Esophagus muscularis mucosa (tissue), 4 donors: ENCODE data around the gene DPF3. TPM values are rescaled to one million over a fixed set of nuclear protein-coding genes. Genes with fewer than 3 reads are reported as not detected.

ENCODE experiments used
- DNase-seq: peaks from one replicate; pipeline ENCODE4 v3.0.0-alpha.2; 2017; ENCODE audit errors: extremely low spot score
- H3K27ac ChIP-seq, 4 donors: fragments of 200-600 bp; sonication (generic); replicated peaks in 1 of 4; 1 replicate in 3 of 4; 2 replicates in 1 of 4; pipeline ENCODE4 v1.5.1; 2016 to 2019; ENCODE audit warnings: mild to moderate bottlenecking in 1 of 4
- H3K27me3 ChIP-seq, 4 donors: fragments of 200-600 bp; sonication (generic); one replicate each; pipeline versions ENCODE4 v1.5.1 to v1.6.0; 2016 to 2019
- H3K36me3 ChIP-seq, 4 donors: fragments of 200-600 bp; sonication (generic); one replicate each; pipeline ENCODE4 v1.5.1; 2016 to 2019
- H3K4me1 ChIP-seq, 4 donors: fragments of 200-600 bp; sonication (generic); one replicate each; pipeline ENCODE4 v1.5.1; 2016 to 2019
- H3K4me3 ChIP-seq, 4 donors: fragments of 200-600 bp; sonication (generic); 1 replicate in 2 of 4; 2 replicates in 2 of 4; pipeline ENCODE4 v1.5.1; 2016 to 2019; ENCODE audit warnings: mild to moderate bottlenecking in 4 of 4, moderate library complexity in 1 of 4
- H3K9me3 ChIP-seq, 4 donors: fragments of 200-600 bp; sonication (generic); 1 replicate in 3 of 4; 2 replicates in 1 of 4; pipeline ENCODE4 v1.5.1; 2016 to 2019
- EP300 ChIP-seq: sonication (generic); formaldehyde crosslinking; IDR thresholded peaks from one replicate; pipeline ENCODE4 v1.6.1; 2017; ENCODE audit warnings: antibody characterized with exemption
- POLR2A ChIP-seq: fragments of 450-650 bp; IDR thresholded peaks from one replicate; pipeline ENCODE4 v1.6.1; 2017; ENCODE audit warnings: antibody characterized with exemption, moderate library complexity, mild to moderate bottlenecking, low read depth
- POLR2AphosphoS5 ChIP-seq, 2 donors: sonication (generic); formaldehyde crosslinking; IDR thresholded peaks; one replicate each; pipeline ENCODE4 v1.6.1; 2017; ENCODE audit warnings: antibody characterized with exemption in 2 of 2
- WGBS: methylation state at CpG from one replicate; pipeline ENCODE4 v1.1.5; 2018; 5-methylcytosine and 5-hydroxymethylcytosine counted together
- intact Hi-C: fragments of 100-400 bp; cut with DNase I; formaldehyde crosslinking; loops from one replicate; pipeline ENCODE4 v1.15.1; 2023
- total RNA-seq, 4 donors: library from RNA; depleted of rRNA; stranded (reverse); fragments of >200 nt; gene quantifications; one replicate each; pipeline versions ENCODE4 v1.1.0 to v1.2.1, GENCODE V29; 2016
- TF ChIP-seq, protein P1 (sequence below), 3 experiments: fragments of 200-600 bp in 2 of 3; fragments of 450-650 bp in 1 of 3; sonication (generic) in 2 of 3; IDR thresholded peaks; one replicate each; pipeline ENCODE4 v1.5.1; 2017 to 2019; ENCODE audit warnings: antibody characterized with exemption in 3 of 3, mild to moderate bottlenecking in 2 of 3, moderate library complexity in 1 of 3

DPF3 gene
- total RNA-seq, 4 donors from 2014 or later: 0.78 to 2.5 (median 1.7) TPM

DNA sequence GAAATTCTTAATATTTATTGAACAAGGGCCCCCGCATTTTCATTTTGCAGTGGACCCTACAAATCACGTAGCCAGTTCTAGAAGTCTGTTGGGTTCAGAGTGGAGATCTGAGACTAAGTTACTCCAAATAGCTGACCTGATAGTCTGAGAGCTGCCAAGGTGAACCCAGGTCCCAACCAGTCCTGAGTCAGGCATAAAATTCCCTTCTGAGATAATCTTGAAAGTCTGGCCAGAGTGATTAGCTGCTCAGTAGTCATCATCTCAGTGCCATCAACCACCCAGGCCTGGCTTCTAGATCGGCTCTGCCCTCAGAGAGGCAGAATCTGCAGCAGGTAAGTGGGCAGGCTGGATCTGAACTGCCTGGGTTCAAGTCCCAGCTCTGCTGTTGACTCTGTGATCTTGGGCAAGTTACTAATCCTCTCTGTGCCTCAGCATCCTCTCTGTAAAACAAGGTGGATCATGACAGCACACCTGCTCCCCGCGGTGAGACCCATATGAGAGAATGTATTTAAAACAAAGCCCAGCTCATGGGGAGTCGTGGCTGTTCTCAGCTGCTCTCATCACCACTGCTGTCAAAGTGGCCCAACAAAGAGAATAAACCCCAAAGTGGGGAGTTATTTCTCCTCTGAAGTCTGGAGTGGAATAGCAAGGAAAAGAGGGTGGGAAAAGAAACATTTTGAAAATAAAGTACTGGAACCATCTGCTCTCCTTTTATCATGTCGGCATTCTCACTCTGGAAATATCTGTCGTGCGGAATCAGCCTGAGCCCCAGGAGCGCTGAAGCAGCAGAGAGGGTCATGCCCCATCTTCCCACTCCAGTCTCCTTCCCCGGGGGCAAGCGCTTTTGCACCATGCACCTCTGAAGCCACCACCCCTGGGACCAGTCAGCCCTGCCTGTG, 193.3 kb downstream of the DPF3 start:
- TF ChIP-seq POLR2AphosphoS5 (IDR thresholded peaks at IDR 0.05): no peak
- TF ChIP-seq EP300: no peak
- no peak for TF ChIP-seq POLR2A
- TF ChIP-seq, protein P1, sequence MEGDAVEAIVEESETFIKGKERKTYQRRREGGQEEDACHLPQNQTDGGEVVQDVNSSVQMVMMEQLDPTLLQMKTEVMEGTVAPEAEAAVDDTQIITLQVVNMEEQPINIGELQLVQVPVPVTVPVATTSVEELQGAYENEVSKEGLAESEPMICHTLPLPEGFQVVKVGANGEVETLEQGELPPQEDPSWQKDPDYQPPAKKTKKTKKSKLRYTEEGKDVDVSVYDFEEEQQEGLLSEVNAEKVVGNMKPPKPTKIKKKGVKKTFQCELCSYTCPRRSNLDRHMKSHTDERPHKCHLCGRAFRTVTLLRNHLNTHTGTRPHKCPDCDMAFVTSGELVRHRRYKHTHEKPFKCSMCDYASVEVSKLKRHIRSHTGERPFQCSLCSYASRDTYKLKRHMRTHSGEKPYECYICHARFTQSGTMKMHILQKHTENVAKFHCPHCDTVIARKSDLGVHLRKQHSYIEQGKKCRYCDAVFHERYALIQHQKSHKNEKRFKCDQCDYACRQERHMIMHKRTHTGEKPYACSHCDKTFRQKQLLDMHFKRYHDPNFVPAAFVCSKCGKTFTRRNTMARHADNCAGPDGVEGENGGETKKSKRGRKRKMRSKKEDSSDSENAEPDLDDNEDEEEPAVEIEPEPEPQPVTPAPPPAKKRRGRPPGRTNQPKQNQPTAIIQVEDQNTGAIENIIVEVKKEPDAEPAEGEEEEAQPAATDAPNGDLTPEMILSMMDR (IDR thresholded peaks at IDR 0.05): no peak
- DNase-seq: no peak
- intact Hi-C loops: no loop called here
- Histone ChIP-seq H3K4me3 (no peak overlapping the region), H3K36me3 (no peaks in the 10 kb centered on the region), H3K4me1 (peaks cover 0 to 26% (median 0%) of the 10 kb centered on the region in 4 donors), H3K9me3 (no peaks in the 10 kb centered on the region), H3K27me3 (no peaks in the 10 kb centered on the region), H3K27ac (no peak overlapping the region)
- 75% methylated on average over 12 of the region's 12 CpGs for WGBS

DNA sequence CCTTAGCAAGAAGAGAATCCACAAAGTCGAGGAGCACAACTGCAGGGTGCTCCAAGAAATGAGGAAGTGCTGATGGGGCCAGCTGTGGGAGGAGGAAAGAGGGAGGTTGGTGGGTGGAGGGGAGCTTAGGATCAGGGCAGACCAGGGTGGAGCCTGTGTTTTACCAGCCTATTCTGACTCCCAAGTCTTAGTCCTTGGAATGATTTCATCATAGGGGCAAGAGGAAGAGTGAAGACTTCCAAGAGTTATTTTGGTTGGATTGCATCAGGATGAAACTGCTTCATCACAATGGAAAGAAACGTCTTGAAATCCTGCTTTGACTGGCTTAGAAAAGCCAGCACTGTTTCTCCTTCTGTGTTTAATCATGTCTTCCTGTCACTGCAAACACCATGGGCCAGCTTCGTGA, 194.0 kb downstream of the DPF3 start:
- WGBS: 22% methylated on average over 3 of the region's 3 CpGs
- Histone ChIP-seq H3K4me3 (no peak overlapping the region), H3K36me3 (no peaks in the 10 kb centered on the region), H3K27ac (no peak overlapping the region), H3K4me1 (peaks cover 0 to 26% (median 0%) of the 10 kb centered on the region in 4 donors), H3K27me3 (no peaks in the 10 kb centered on the region), H3K9me3 (no peaks in the 10 kb centered on the region)
- DNase-seq: no peak
- TF ChIP-seq, protein P1 (IDR thresholded peaks at IDR 0.05): no peak
- TF ChIP-seq POLR2A: no peak
- no peak for TF ChIP-seq POLR2AphosphoS5 (IDR thresholded peaks at IDR 0.05)
- TF ChIP-seq EP300: no peak
- intact Hi-C loops: no loop called here

DNA sequence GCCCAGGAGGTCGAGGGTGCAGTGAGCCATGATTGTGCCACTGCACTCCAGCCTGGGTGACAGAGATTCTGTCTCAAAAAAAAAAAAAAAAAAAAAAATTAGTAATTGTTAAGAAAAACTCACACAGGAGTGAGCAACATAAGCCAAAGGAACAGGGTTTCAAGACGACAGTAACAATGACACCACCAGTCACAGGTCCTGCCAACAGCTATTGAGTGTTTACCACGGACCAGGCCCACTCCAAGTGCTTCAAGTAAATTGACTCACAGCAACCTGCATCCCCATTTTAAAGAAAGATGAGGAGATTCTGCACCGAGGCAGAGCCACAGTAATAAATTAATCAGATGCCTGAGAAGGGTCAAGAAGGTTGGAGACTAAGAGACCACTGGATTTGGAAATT, 194.5 kb downstream of the DPF3 start:
- no peaks in the 10 kb centered on the region for H3K36me3 ChIP-seq
- H3K4me3 ChIP-seq: no peak overlapping the region
- H3K27me3 ChIP-seq: no peaks in the 10 kb centered on the region
- no peak for TF ChIP-seq POLR2A
- no peak for TF ChIP-seq EP300
- H3K4me1 ChIP-seq: peaks cover 0 to 24% (median 0%) of the 10 kb centered on the region in 4 donors
- intact Hi-C loops: no loop called here
- no peaks in the 10 kb centered on the region for H3K9me3 ChIP-seq
- no peak overlapping the region for H3K27ac ChIP-seq
- DNase-seq: no peak
- 76% methylated on average over 4 of the region's 4 CpGs for WGBS

DNA sequence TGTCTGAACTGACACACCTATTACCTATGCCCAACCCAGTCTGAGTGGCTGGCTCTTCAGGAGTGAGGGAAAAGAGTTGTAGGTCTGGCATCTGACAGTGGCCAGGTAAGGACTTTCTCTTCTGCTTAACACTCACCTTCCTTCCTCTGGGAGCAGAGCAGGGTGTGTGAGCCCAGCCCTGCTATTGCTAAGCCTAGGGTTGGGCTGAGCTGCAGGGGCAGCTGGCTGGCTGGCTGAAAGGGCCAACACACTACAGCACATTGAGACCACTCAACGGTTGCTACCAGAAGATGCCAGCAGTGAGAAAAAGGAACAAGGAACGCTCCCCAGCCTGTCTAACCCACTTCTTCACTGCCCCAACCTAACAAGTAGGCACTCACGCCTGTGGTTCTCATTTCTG, 201.2 kb downstream of the DPF3 start:
- H3K9me3 ChIP-seq: peaks cover 0 to 3% (median 0%) of the 10 kb centered on the region in 4 donors
- WGBS: 25% methylated on average over 3 of the region's 3 CpGs
- H3K4me1 ChIP-seq: no peaks in the 10 kb centered on the region
- no peak overlapping the region for H3K27ac ChIP-seq
- DNase-seq: no peak
- no peak for TF ChIP-seq POLR2AphosphoS5 (IDR thresholded peaks at IDR 0.05)
- no peak for TF ChIP-seq EP300
- TF ChIP-seq, protein P1 (IDR thresholded peaks at IDR 0.05): no peak
- no peaks in the 10 kb centered on the region for H3K27me3 ChIP-seq
- H3K4me3 ChIP-seq: no peak overlapping the region
- peaks cover 0 to 36% (median 2%) of the 10 kb centered on the region in 4 donors for H3K36me3 ChIP-seq
- intact Hi-C loops: no loop called here

DNA sequence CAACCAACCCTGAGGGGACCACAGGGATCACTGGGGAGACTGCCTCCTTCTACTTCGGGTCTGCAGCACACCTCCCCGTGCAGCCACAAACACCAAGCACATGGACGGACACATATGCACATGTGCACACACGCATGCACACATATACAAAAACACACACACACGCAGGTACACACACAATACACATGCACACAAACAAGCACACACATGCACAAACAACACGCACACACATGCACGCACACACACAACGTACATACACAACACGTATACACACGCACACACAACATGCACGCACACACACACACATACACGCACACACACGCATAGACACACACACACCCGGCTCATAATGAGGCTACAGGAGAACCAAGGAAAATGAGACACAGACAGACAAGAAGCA, 203.6 kb downstream of the DPF3 start:
- TF ChIP-seq POLR2A (no peak), POLR2AphosphoS5 (IDR thresholded peaks at IDR 0.05) (no peak), EP300 (no peak)
- TF ChIP-seq, protein P1 (IDR thresholded peaks at IDR 0.05): no peak
- Histone ChIP-seq H3K27ac (no peak overlapping the region), H3K27me3 (no peaks in the 10 kb centered on the region), H3K4me3 (no peak overlapping the region), H3K9me3 (peaks cover 0 to 3% (median 0%) of the 10 kb centered on the region in 4 donors), H3K36me3 (peaks cover 0 to 40% (median 2%) of the 10 kb centered on the region in 4 donors), H3K4me1 (no peaks in the 10 kb centered on the region)
- no peak for DNase-seq
- intact Hi-C loops: no loop called here
- 88% methylated on average over 14 of the region's 14 CpGs for WGBS
